DOHH2 (cell line): ENCODE data around the gene ZBTB43.

ENCODE experiments used
- H3F3A ChIP-seq: fragments of 200-600 bp; sonication (generic), shearing (Covaris generic); 2 replicates; pipeline ENCODE4 v1.6.0; 2016; ENCODE audit warnings: antibody characterized with exemption, mild to moderate bottlenecking; ENCODE audit not compliant: control insufficient read depth, insufficient read depth
- H3K27ac ChIP-seq: fragments of 200-600 bp; sonication (generic); 2 replicates; pipeline ENCODE4 v1.5.1; 2014; ENCODE audit warnings: low read depth, mild to moderate bottlenecking, low read length, moderate library complexity
- H3K27me3 ChIP-seq: fragments of 200-600 bp; sonication (generic); 2 replicates; pipeline ENCODE4 v1.6.1; 2014; ENCODE audit warnings: mild to moderate bottlenecking, low read length, mixed read lengths; ENCODE audit not compliant: control insufficient read depth
- H3K36me3 ChIP-seq: fragments of 200-600 bp; sonication (generic); 2 replicates; pipeline ENCODE4 v1.6.1; 2014; ENCODE audit warnings: mild to moderate bottlenecking, low read length, moderate library complexity, mixed read lengths; ENCODE audit not compliant: control insufficient read depth
- H3K4me1 ChIP-seq: fragments of 200-600 bp; sonication (generic); 2 replicates; pipeline ENCODE4 v1.6.1; 2014; ENCODE audit warnings: mild to moderate bottlenecking, low read length, mixed read lengths; ENCODE audit not compliant: control insufficient read depth
- H3K4me2 ChIP-seq: fragments of 200-600 bp; sonication (generic); 2 replicates; pipeline ENCODE4 v1.6.0; 2014; ENCODE audit warnings: mild to moderate bottlenecking, low read length, moderate library complexity
- H3K4me3 ChIP-seq: fragments of 200-600 bp; sonication (generic); 2 replicates; pipeline ENCODE4 v1.5.1; 2014; ENCODE audit warnings: mild to moderate bottlenecking, low read length, mixed read lengths
- H3K79me2 ChIP-seq: fragments of 200-600 bp; sonication (generic); 2 replicates; pipeline ENCODE4 v1.6.1; 2014; ENCODE audit warnings: mild to moderate bottlenecking, low read length, mixed read lengths; ENCODE audit not compliant: control insufficient read depth
- H3K9me2 ChIP-seq: fragments of 200-600 bp; sonication (generic); replicated peaks from 2 replicates; pipeline ENCODE4 v1.6.1; 2014; ENCODE audit warnings: mild to moderate bottlenecking, low read length, mixed read lengths; ENCODE audit not compliant: control insufficient read depth
- H3K9me3 ChIP-seq: fragments of 200-600 bp; sonication (generic); 2 replicates; pipeline ENCODE4 v1.6.1; 2014; ENCODE audit warnings: antibody characterized with exemption, low read length, mixed read lengths; ENCODE audit not compliant: control insufficient read depth, insufficient read depth
- H4K20me1 ChIP-seq: fragments of 200-600 bp; sonication (generic); 2 replicates; pipeline ENCODE4 v1.6.0; 2014; ENCODE audit warnings: low read depth, mild to moderate bottlenecking, antibody characterized with exemption, low read length, moderate library complexity; ENCODE audit not compliant: control insufficient read depth, insufficient read depth
- EZH2phosphoT487 ChIP-seq: fragments of 200-600 bp; sonication (generic); IDR thresholded peaks from 2 replicates; pipeline ENCODE4 v1.6.1; 2017; ENCODE audit warnings: borderline replicate concordance, mild to moderate bottlenecking, antibody characterized with exemption, low read length, moderate library complexity, mixed read lengths
- TF ChIP-seq, protein P1 (sequence below): fragments of 200-600 bp; sonication (generic); IDR thresholded peaks from one replicate; pipeline ENCODE4 v1.5.1; 2014; ENCODE audit warnings: antibody characterized with exemption, mild to moderate bottlenecking, low read depth, low read length; ENCODE audit not compliant: poor library complexity, severe bottlenecking

ZBTB43 gene

DNA sequence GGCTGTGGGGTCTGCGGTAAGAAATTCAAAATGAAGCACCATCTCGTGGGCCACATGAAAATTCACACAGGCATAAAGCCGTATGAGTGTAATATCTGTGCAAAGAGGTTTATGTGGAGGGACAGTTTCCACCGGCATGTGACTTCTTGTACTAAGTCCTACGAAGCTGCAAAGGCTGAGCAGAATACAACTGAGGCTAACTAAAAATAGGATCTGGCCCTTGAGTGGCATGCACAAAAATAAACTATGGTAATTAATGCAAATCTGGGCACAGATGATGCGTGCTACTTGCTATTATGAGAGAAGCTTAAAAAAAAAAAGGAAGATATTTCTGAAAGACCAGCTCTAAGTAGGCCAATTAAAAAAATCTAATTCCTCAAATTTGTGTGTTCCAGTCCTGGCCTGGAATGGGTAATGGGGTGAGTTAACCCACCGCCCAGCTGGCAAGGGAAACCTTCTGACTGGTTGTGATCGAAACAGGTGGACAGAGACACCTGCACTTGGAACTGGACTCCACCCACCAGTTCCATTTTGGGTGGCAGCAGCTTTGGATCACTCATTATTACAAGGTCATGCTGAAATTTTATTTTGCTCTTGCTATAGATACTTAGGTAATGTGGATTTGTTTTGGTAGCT lies 29.0 kb downstream of the ZBTB43 start:
- TF ChIP-seq, protein P1, sequence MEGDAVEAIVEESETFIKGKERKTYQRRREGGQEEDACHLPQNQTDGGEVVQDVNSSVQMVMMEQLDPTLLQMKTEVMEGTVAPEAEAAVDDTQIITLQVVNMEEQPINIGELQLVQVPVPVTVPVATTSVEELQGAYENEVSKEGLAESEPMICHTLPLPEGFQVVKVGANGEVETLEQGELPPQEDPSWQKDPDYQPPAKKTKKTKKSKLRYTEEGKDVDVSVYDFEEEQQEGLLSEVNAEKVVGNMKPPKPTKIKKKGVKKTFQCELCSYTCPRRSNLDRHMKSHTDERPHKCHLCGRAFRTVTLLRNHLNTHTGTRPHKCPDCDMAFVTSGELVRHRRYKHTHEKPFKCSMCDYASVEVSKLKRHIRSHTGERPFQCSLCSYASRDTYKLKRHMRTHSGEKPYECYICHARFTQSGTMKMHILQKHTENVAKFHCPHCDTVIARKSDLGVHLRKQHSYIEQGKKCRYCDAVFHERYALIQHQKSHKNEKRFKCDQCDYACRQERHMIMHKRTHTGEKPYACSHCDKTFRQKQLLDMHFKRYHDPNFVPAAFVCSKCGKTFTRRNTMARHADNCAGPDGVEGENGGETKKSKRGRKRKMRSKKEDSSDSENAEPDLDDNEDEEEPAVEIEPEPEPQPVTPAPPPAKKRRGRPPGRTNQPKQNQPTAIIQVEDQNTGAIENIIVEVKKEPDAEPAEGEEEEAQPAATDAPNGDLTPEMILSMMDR: no peak
- no peak for TF ChIP-seq EZH2phosphoT487
- Histone ChIP-seq H3K4me1 (peaks cover 37% of the 10 kb centered on the region), H3K27me3 (no peaks in the 10 kb centered on the region), H3K36me3 (peaks cover 33% of the 10 kb centered on the region), H3F3A (no peaks in the 10 kb centered on the region), H3K4me2 (peak overlapping the region; percentile 57), H3K4me3 (peak overlapping the region; percentile 40), H3K9me3 (no peaks in the 10 kb centered on the region), H3K27ac (peak overlapping the region; percentile 27), H3K9me2 (no peaks in the 10 kb centered on the region), H4K20me1 (peaks cover 3% of the 10 kb centered on the region; the same call in 1 of the 2 replicates), H3K79me2 (peaks cover 44% of the 10 kb centered on the region)

DNA sequence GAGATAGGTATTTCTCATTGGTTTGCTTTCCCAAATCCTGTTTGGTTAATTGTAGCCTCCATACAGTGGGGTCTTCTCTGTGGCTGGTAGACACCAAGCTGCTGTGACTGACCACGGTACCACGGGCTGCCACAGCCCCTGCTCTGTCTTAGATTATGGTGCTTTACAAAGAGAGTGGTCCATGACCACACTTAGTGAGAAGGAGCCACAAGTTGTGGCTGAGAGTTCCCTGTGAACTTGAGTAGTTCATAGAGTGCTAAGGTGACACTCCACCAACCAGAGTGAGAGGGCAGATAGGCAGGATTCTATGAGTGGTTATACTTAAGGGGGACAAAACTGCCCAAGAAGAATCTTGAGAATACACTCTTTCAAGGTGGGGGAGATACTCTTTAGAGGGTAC lies 29.8 kb downstream of the ZBTB43 start:
- Histone ChIP-seq H3K9me3 (no peaks in the 10 kb centered on the region), H3K4me3 (no peak overlapping the region), H3K27ac (no peak overlapping the region), H3K9me2 (no peaks in the 10 kb centered on the region), H3F3A (no peaks in the 10 kb centered on the region), H4K20me1 (no peaks in the 10 kb centered on the region; the same call in 1 of the 2 replicates), H3K36me3 (peaks cover 33% of the 10 kb centered on the region), H3K4me1 (peaks cover 34% of the 10 kb centered on the region), H3K79me2 (peaks cover 39% of the 10 kb centered on the region), H3K4me2 (no peak overlapping the region), H3K27me3 (no peaks in the 10 kb centered on the region)
- TF ChIP-seq, protein P1: no peak
- no peak for TF ChIP-seq EZH2phosphoT487

DNA sequence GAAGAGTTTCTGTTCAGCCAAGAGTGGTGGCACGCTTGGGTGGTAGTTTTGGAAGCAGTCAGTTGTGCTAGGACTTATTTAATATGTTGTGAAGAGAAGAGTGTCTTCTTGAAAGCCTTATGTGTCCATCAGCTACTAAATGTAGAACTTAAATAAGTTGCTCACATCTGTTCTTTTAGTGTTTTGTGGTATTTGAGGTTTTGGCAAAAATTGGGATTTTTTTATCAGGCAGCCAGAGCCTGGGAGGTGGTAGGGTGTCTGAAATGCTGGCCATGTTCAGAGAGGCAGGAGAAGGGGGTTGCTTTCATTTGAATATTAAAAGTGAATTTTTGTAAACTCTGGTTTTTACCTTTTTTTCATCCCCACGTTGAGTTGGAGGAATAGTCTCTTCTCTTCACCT lies 31.4 kb downstream of the ZBTB43 start:
- H3K79me2 ChIP-seq: peaks cover 39% of the 10 kb centered on the region
- peaks cover 33% of the 10 kb centered on the region for H3K36me3 ChIP-seq
- H3K4me1 ChIP-seq: peaks cover 34% of the 10 kb centered on the region
- H4K20me1 ChIP-seq: no peaks in the 10 kb centered on the region; the same call in 1 of the 2 replicates
- H3K4me3 ChIP-seq: no peak overlapping the region
- no peaks in the 10 kb centered on the region for H3K27me3 ChIP-seq
- no peak overlapping the region for H3K4me2 ChIP-seq
- H3K9me3 ChIP-seq: no peaks in the 10 kb centered on the region
- TF ChIP-seq, protein P1: no peak
- no peak for TF ChIP-seq EZH2phosphoT487
- H3K27ac ChIP-seq: no peak overlapping the region
- H3K9me2 ChIP-seq: no peaks in the 10 kb centered on the region
- no peaks in the 10 kb centered on the region for H3F3A ChIP-seq
